Measurements from ENCODE around the gene PTTG1. TPM values are rescaled to one million over a fixed set of nuclear protein-coding genes. Genes with fewer than 3 reads are reported as not detected.
A peak's percentile ranks its signal among the peaks of the same experiment; 100 is the strongest.

PTTG1 gene
- total RNA-seq, 1 experiment from 2014 or later = 262 TPM

DNA sequence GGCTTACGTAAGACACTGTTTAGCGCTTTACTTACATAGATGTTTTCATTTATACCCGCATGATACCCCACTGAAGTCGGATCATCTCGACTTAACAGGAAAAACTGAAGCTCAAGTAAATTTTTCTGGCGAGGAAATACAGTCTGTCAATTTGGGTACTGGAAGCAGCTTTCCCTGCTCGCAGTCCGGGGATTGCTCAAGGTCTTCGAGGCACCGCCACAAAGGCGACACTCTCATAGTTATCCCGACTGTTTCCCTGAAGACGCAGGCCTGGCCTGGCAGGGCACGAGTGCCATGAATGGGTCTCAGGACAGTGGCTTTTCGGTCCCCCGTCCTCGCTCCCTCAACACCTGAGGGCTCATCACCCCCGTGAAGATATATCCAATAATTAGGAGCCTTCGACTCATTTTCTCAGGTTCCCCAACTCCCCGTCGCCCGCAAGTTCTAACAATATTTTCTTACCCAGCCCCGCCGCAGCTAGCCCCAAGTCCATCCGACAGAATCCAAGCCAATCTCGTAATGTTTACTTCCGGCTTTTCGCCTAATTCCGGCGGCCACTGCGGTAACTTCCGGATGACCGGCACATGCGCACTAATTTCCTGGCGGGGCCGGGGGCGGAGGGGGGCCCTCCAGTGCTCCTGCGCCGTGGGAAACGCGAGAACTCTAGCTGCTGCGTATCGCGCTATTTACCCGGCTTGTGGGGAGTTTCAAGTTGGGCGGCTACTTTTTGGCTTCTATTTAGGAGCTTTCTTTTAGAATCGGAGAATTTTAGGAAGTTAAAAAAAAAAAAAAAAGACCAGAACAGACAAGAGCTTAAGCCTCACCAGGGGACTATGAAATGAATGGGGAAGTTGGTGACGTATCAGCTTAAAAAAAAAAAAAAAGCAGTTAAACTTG lies 2.8 kb upstream of the PTTG1 start, which contains the start of gene SLU7:
Gene SLU7, minus strand, starts transcription at position 521 of the 897 bp plus-strand sequence. CDS start 3,787 bp downstream, outside the sequence.
- Histone ChIP-seq H3K27ac (peak within 1 kb of the TSS; percentile 85), H3K79me2 (ENCODE audit: low read depth) (peaks cover 55% of the 10 kb centered on the region), H4K20me1 (ENCODE audit: insufficient read depth) (peaks cover 9% of the 10 kb centered on the region; the same call in 1 of the 2 replicates), H3K36me3 (ENCODE audit: low read depth) (peaks cover 10% of the 10 kb centered on the region), H3F3A (ENCODE audit: insufficient read depth, low read depth) (peaks cover 6% of the 10 kb centered on the region; the same call in 1 of the 2 replicates), H2AFZ (peak within 1 kb of the TSS; percentile 86), H3K4me1 (replicated peaks; ENCODE audit: insufficient read depth) (peaks cover 45% of the 10 kb centered on the region), H3K9me2 (ENCODE audit: insufficient read depth) (no peaks in the 10 kb centered on the region), H3K9me3 (ENCODE audit: insufficient read depth, low read depth) (no peaks in the 10 kb centered on the region), H3K27me3 (ENCODE audit: insufficient read depth, low read depth) (no peaks in the 10 kb centered on the region), H3K4me3 (peak within 1 kb of the TSS; percentile 66), H3K4me2 (peak within 1 kb of the TSS; percentile 95)
- CTCF ChIA-PET = interaction anchor here (0.5 to 1.6 kb wide), 4 partner anchors 20 to 905 kb away, joined by 4 to 8 read pairs (median 4); no protein-coding TSS in a partner anchor
- intact Hi-C loops (cut with micrococcal nuclease; ENCODE audit: unreplicated experiment) = loop anchor here (2.0 kb wide), 1 partner anchor 18 kb away; the partner anchor contains the start of gene FAM200C
- POLR2A ChIA-PET (ENCODE audit: unreplicated experiment) = interaction anchor here (0.5 to 0.8 kb wide), 6 partner anchors 11 to 1704 kb away, joined by 3 to 8 read pairs (median 5); no protein-coding TSS in a partner anchor
- BruUV-seq (replicated peaks) = TSS peak; percentile 75
- TF ChIP-seq, protein P1, sequence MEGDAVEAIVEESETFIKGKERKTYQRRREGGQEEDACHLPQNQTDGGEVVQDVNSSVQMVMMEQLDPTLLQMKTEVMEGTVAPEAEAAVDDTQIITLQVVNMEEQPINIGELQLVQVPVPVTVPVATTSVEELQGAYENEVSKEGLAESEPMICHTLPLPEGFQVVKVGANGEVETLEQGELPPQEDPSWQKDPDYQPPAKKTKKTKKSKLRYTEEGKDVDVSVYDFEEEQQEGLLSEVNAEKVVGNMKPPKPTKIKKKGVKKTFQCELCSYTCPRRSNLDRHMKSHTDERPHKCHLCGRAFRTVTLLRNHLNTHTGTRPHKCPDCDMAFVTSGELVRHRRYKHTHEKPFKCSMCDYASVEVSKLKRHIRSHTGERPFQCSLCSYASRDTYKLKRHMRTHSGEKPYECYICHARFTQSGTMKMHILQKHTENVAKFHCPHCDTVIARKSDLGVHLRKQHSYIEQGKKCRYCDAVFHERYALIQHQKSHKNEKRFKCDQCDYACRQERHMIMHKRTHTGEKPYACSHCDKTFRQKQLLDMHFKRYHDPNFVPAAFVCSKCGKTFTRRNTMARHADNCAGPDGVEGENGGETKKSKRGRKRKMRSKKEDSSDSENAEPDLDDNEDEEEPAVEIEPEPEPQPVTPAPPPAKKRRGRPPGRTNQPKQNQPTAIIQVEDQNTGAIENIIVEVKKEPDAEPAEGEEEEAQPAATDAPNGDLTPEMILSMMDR (conservative IDR thresholded peaks at IDR 0.05) = no peak
- TF ChIP-seq EZH2 (IDR thresholded peaks at IDR 0.05; ENCODE audit: low read depth) = no peak
- peak; percentile 87 to 97 for DNase-seq

GRCh38 chr5:160419458-160420330 lies 2.0 kb upstream of the PTTG1 start:
- TF ChIP-seq, protein P1 (conservative IDR thresholded peaks at IDR 0.05) = no peak
- no peak for TF ChIP-seq EZH2 (IDR thresholded peaks at IDR 0.05; ENCODE audit: low read depth)
- Histone ChIP-seq H3K79me2 (ENCODE audit: low read depth) (peaks cover 64% of the 10 kb centered on the region), H2AFZ (peak overlapping the region; percentile 86), H3K4me3 (peak overlapping the region; percentile 66), H3K36me3 (ENCODE audit: low read depth) (0 out of 2 replicates have a peak, but pooled peaks cover 5% of the 10 kb centered on the region), H3K9me3 (ENCODE audit: insufficient read depth, low read depth) (no peaks in the 10 kb centered on the region), H3K9me2 (ENCODE audit: insufficient read depth) (no peaks in the 10 kb centered on the region), H3F3A (ENCODE audit: insufficient read depth, low read depth) (peaks cover 6% of the 10 kb centered on the region; the same call in 1 of the 2 replicates), H3K27ac (peak overlapping the region; percentile 85), H3K4me2 (peak overlapping the region; percentile 92), H4K20me1 (ENCODE audit: insufficient read depth) (peaks cover 9% of the 10 kb centered on the region; the same call in 1 of the 2 replicates), H3K27me3 (ENCODE audit: insufficient read depth, low read depth) (no peaks in the 10 kb centered on the region), H3K4me1 (replicated peaks; ENCODE audit: insufficient read depth) (peaks cover 53% of the 10 kb centered on the region)
- ChIA-PET POLR2A (ENCODE audit: unreplicated experiment) (interaction anchor here (0.5 to 0.8 kb wide), 4 partner anchors 10 to 1704 kb away, joined by 3 to 8 read pairs (median 6); no protein-coding TSS in a partner anchor), CTCF (interaction anchor here (0.5 to 1.6 kb wide), 4 partner anchors 19 to 906 kb away, joined by 4 to 8 read pairs (median 6); no protein-coding TSS in a partner anchor)
- no TSS peak for BruUV-seq (replicated peaks)
- no peak for DNase-seq
- intact Hi-C loops (cut with micrococcal nuclease; ENCODE audit: unreplicated experiment) = loop anchor here (2.0 kb wide), 1 partner anchor 19 kb away; the partner anchor contains the start of gene FAM200C

GRCh38 chr5:160420331-160420610 lies 1.4 kb upstream of the PTTG1 start:
- Histone ChIP-seq H3K9me2 (ENCODE audit: insufficient read depth) (no peaks in the 10 kb centered on the region), H3K4me3 (no peak overlapping the region), H3K27ac (no peak overlapping the region), H3K4me2 (peak overlapping the region; percentile 92), H3K79me2 (ENCODE audit: low read depth) (peaks cover 65% of the 10 kb centered on the region), H3K27me3 (ENCODE audit: insufficient read depth, low read depth) (no peaks in the 10 kb centered on the region), H3F3A (ENCODE audit: insufficient read depth, low read depth) (peaks cover 6% of the 10 kb centered on the region; the same call in 1 of the 2 replicates), H3K9me3 (ENCODE audit: insufficient read depth, low read depth) (no peaks in the 10 kb centered on the region), H3K36me3 (ENCODE audit: low read depth) (no peaks in the 10 kb centered on the region), H3K4me1 (replicated peaks; ENCODE audit: insufficient read depth) (peaks cover 55% of the 10 kb centered on the region), H4K20me1 (ENCODE audit: insufficient read depth) (peaks cover 8% of the 10 kb centered on the region; the same call in 1 of the 2 replicates), H2AFZ (peak overlapping the region; percentile 86; the same call in 1 of the 2 replicates)
- TF ChIP-seq, protein P1 (conservative IDR thresholded peaks at IDR 0.05) = no peak
- no peak for TF ChIP-seq EZH2 (IDR thresholded peaks at IDR 0.05; ENCODE audit: low read depth)
- intact Hi-C loops (cut with micrococcal nuclease; ENCODE audit: unreplicated experiment) = no loop called here
- no TSS peak for BruUV-seq (replicated peaks)
- CTCF ChIA-PET = no interaction called here
- no peak for DNase-seq
- POLR2A ChIA-PET (ENCODE audit: unreplicated experiment) = interaction anchor here (0.8 kb wide), 1 partner anchor 133 kb away, joined by 5 read pairs; no protein-coding TSS in a partner anchor

Measured in PC-9 (cell line).